Measurements from ENCODE around the gene CSH2. TPM values are rescaled to one million over a fixed set of nuclear protein-coding genes. Genes with fewer than 3 reads are reported as not detected.

The CSH2 gene
- total and polyA plus RNA-seq, 2 of the 13 experiments (the other 11 are each of a cell fraction or from before 2014, with no cell fraction given) = not detected

- TF ChIP-seq, protein P1, sequence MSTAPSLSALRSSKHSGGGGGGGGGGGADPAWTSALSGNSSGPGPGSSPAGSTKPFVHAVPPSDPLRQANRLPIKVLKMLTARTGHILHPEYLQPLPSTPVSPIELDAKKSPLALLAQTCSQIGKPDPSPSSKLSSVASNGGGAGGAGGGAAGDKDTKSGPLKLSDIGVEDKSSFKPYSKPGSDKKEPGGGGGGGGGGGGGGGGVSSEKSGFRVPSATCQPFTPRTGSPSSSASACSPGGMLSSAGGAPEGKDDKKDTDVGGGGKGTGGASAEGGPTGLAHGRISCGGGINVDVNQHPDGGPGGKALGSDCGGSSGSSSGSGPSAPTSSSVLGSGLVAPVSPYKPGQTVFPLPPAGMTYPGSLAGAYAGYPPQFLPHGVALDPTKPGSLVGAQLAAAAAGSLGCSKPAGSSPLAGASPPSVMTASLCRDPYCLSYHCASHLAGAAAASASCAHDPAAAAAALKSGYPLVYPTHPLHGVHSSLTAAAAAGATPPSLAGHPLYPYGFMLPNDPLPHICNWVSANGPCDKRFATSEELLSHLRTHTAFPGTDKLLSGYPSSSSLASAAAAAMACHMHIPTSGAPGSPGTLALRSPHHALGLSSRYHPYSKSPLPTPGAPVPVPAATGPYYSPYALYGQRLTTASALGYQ (CRISPR knock-in tag; IDR thresholded peaks at IDR 0.05) = peak; percentile 51; the same call in 1 of the 2 replicates
- TF ChIP-seq HMGXB4 (CRISPR knock-in tag; IDR thresholded peaks at IDR 0.05; ENCODE audit: borderline replicate concordance in 1 of 2, low read depth in 1 of 2) (peak; percentile 98), BRCA1 (CRISPR knock-in tag; IDR thresholded peaks at IDR 0.05) (peak; percentile 83), RNF2 (conservative IDR thresholded peaks at IDR 0.05; ENCODE audit: low read depth) (no peak), RARG (CRISPR knock-in tag; IDR thresholded peaks at IDR 0.05; ENCODE audit: low read depth) (peak; percentile 97), EHMT2 (IDR thresholded peaks at IDR 0.05; ENCODE audit: borderline replicate concordance, low read depth, low read length) (peak; percentile 85; the same call in 1 of the 2 replicates), ZKSCAN1 (IDR thresholded peaks at IDR 0.05; ENCODE audit: low read length) (peak; percentile 43; the same call in 1 of the 2 replicates), ZNF639 (CRISPR knock-in tag; conservative IDR thresholded peaks at IDR 0.05) (0 out of 2 replicates have a peak, but pooled peaks have one; percentile 45), RBM22 (optimal IDR thresholded peaks at IDR 0.05; ENCODE audit: low read length) (no peak), SMYD3 (CRISPR knock-in tag; IDR thresholded peaks at IDR 0.05) (no peak), ZMYM2 (CRISPR knock-in tag; IDR thresholded peaks at IDR 0.05) (no peak), ZNF547 (CRISPR knock-in tag; IDR thresholded peaks at IDR 0.05) (peak; percentile 95), FOXO1 (CRISPR knock-in tag; IDR thresholded peaks at IDR 0.05) (peak; percentile 49), ZNF432 (CRISPR knock-in tag; IDR thresholded peaks at IDR 0.05; ENCODE audit: borderline replicate concordance) (no peak), ZNF510 (CRISPR knock-in tag; IDR thresholded peaks at IDR 0.05; ENCODE audit: low read depth) (peak; percentile 88; the same call in 1 of the 2 replicates), LBX2 (CRISPR knock-in tag; IDR thresholded peaks at IDR 0.05; ENCODE audit: borderline replicate concordance) (no peak; the same call in 1 of the 2 replicates), GPBP1L1 (CRISPR knock-in tag; IDR thresholded peaks at IDR 0.05) (no peak)
- TF ChIP-seq, protein P2, sequence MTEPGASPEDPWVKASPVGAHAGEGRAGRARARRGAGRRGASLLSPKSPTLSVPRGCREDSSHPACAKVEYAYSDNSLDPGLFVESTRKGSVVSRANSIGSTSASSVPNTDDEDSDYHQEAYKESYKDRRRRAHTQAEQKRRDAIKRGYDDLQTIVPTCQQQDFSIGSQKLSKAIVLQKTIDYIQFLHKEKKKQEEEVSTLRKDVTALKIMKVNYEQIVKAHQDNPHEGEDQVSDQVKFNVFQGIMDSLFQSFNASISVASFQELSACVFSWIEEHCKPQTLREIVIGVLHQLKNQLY (CRISPR knock-in tag; IDR thresholded peaks at IDR 0.05) = no peak
- TF ChIP-seq, protein P3, sequence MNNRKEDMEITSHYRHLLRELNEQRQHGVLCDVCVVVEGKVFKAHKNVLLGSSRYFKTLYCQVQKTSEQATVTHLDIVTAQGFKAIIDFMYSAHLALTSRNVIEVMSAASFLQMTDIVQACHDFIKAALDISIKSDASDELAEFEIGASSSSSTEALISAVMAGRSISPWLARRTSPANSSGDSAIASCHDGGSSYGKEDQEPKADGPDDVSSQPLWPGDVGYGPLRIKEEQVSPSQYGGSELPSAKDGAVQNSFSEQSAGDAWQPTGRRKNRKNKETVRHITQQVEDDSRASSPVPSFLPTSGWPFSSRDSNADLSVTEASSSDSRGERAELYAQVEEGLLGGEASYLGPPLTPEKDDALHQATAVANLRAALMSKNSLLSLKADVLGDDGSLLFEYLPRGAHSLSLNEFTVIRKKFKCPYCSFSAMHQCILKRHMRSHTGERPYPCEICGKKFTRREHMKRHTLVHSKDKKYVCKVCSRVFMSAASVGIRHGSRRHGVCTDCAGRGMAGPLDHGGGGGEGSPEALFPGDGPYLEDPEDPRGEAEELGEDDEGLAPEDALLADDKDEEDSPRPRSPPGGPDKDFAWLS (CRISPR knock-in tag; IDR thresholded peaks at IDR 0.05; ENCODE audit: borderline replicate concordance) = peak; percentile 93; the same call in 1 of the 2 replicates
Observed at GRCh38 chr17:63827002-63827800, 46.3 kb downstream of the CSH2 start, which contains the start of the genes FTSJ3 and PSMC5 (continued).
